K562 (cell line): ENCODE measurements around the gene PSMB4. TPM values are rescaled to one million over a fixed set of nuclear protein-coding genes. Genes with fewer than 3 reads are reported as not detected.

Source experiments
- BMI1 ChIP-seq: fragments of 150-350 bp; IDR thresholded peaks from 2 replicates; pipeline ENCODE4 v1.6.1; 2014; ENCODE audit warnings: low read length
- DMBX1 ChIP-seq: fragments of 250-450 bp; sonication (Bioruptor Pico); IDR thresholded peaks from 2 replicates; pipeline ENCODE4 v1.8.0; 2022; ENCODE audit warnings: inconsistent platforms, mild to moderate bottlenecking, moderate library complexity, borderline replicate concordance
- ETV6 ChIP-seq, 3 experiments: fragments of 150-350 bp in 1 of 3; sonication (generic) in 1 of 3; formaldehyde crosslinking in 1 of 3; IDR thresholded peaks; 2 replicates each; pipeline versions ENCODE4 v1.6.1 to v1.8.0; 2014 to 2022; ENCODE audit warnings: borderline replicate concordance in 2 of 3, low read depth in 2 of 3, antibody characterized with exemption in 1 of 3, low read length in 1 of 3, mild to moderate bottlenecking in 1 of 3, missing genetic modification reagents in 1 of 3
- HDAC3 ChIP-seq: fragments of 450-650 bp; IDR thresholded peaks from 2 replicates; pipeline ENCODE4 v1.6.1; 2018; ENCODE audit warnings: borderline replicate concordance, mild to moderate bottlenecking, moderate library complexity; ENCODE audit not compliant: partially characterized antibody
- HDAC6 ChIP-seq: IDR thresholded peaks from 2 replicates; pipeline ENCODE4 v1.6.1; 2012; ENCODE audit warnings: low read depth, mild to moderate bottlenecking, control low read depth, inconsistent platforms, low read length, moderate library complexity
- KDM5B ChIP-seq: fragments of 200-600 bp; sonication (generic); IDR thresholded peaks from 2 replicates; pipeline ENCODE4 v1.6.1; 2012; ENCODE audit warnings: low read depth, mild to moderate bottlenecking, moderate library complexity, low read length, control low read depth, inconsistent platforms; ENCODE audit not compliant: insufficient replicate concordance
- MEIS2 ChIP-seq: fragments of 450-650 bp; IDR thresholded peaks from 2 replicates; pipeline ENCODE4 v1.6.1; 2014; ENCODE audit warnings: mild to moderate bottlenecking; ENCODE audit not compliant: partially characterized antibody
- NR2C1 ChIP-seq, 2 experiments: fragments of 450-650 bp; IDR thresholded peaks; 2 replicates each; pipeline ENCODE4 v1.6.1; 2017; ENCODE audit warnings: mild to moderate bottlenecking in 2 of 2, antibody characterized with exemption in 1 of 2, inconsistent platforms in 1 of 2, missing compliant biosample characterization in 1 of 2, missing genetic modification characterization in 1 of 2
- POLR2H ChIP-seq: IDR thresholded peaks from 2 replicates; pipeline ENCODE4 v1.6.1; 2016; ENCODE audit warnings: missing genetic modification characterization, low read depth, mild to moderate bottlenecking, control low read depth, missing compliant biosample characterization, moderate library complexity
- RBM14 ChIP-seq: fragments of 200-400 bp; formaldehyde crosslinking; IDR thresholded peaks from 2 replicates; pipeline ENCODE4 v1.6.1; 2018; ENCODE audit warnings: low read depth, mild to moderate bottlenecking, low read length, moderate library complexity, borderline replicate concordance; ENCODE audit not compliant: insufficient read depth
- RBM17 ChIP-seq: fragments of 200-400 bp; formaldehyde crosslinking; IDR thresholded peaks from 2 replicates; pipeline ENCODE4 v1.6.1; 2017; ENCODE audit warnings: low read depth, mild to moderate bottlenecking, low read length, borderline replicate concordance
- RBM39 ChIP-seq: fragments of 200-400 bp; formaldehyde crosslinking; optimal IDR thresholded peaks from 2 replicates; pipeline ENCODE3; 2018; ENCODE audit warnings: low read depth, low read length
- RNF219 ChIP-seq: fragments of 250-450 bp; sonication (Bioruptor Pico); IDR thresholded peaks from 2 replicates; pipeline ENCODE4 v1.5.0; 2022; ENCODE audit warnings: mild to moderate bottlenecking
- RUNX1 ChIP-seq: sonication (generic); IDR thresholded peaks from 2 replicates; pipeline ENCODE4 v1.6.1; 2016; ENCODE audit warnings: antibody characterized with exemption, low read depth
- WHSC1 ChIP-seq: IDR thresholded peaks from one replicate; pipeline ENCODE4 v1.6.1; 2012; ENCODE audit warnings: low read length, control low read depth, inconsistent platforms
- ZBTB17 ChIP-seq: fragments of 450-650 bp; formaldehyde crosslinking; IDR thresholded peaks from 2 replicates; pipeline ENCODE4 v1.4.0; 2020; ENCODE audit warnings: mild to moderate bottlenecking
- ZNF239 ChIP-seq: fragments of 250-450 bp; sonication (Bioruptor Pico); IDR thresholded peaks from 2 replicates; pipeline ENCODE4 v1.4.0; 2020; ENCODE audit warnings: mild to moderate bottlenecking
- ZNF282 ChIP-seq: sonication (generic); formaldehyde crosslinking; IDR thresholded peaks from 2 replicates; pipeline ENCODE4 v1.8.1; 2023; ENCODE audit warnings: missing genetic modification reagents
- polyA plus RNA-seq, 8 experiments: library from polyadenylated mRNA; depleted of rRNA in 4 of 8; stranded (reverse) in 5 of 8; unstranded in 3 of 8; fragments of >200 nt; fragmentation: Nextera tagmentation in 2 of 8; fragmentation: Illumina TruSeq in 1 of 8; extraction: Ambion mirVana in 2 of 8; extraction: Trizol in 1 of 8; gene quantifications; 2 replicates each; pipeline versions ENCODE4 v1.2.1 to v1.2.3, GENCODE V29; 2011 to 2014; ENCODE audit warnings: inconsistent platforms in 1 of 8, missing spikeins in 1 of 8
- total RNA-seq, 7 experiments: library from RNA; depleted of rRNA in 6 of 7; stranded (reverse); fragments of >200 nt in 6 of 7; fragmentation: Illumina TruSeq in 2 of 7; extraction: Trizol in 2 of 7; gene quantifications; 2 replicates each; pipeline versions ENCODE4 v1.2.1 to v1.2.3, GENCODE V29; 2011 to 2021; ENCODE audit warnings: low replicate concordance in 1 of 7
- TF ChIP-seq, protein P1 (sequence below): sonication (generic); formaldehyde crosslinking; IDR thresholded peaks from 2 replicates; pipeline ENCODE4 v1.8.0; 2023; ENCODE audit warnings: missing genetic modification reagents, mild to moderate bottlenecking, borderline replicate concordance

Gene PSMB4
- total and polyA plus RNA-seq, 9 of the 15 experiments (the other 6 are each of a cell fraction or from before 2014, with no cell fraction given) = 397 to 674 (median 475) TPM

DNA sequence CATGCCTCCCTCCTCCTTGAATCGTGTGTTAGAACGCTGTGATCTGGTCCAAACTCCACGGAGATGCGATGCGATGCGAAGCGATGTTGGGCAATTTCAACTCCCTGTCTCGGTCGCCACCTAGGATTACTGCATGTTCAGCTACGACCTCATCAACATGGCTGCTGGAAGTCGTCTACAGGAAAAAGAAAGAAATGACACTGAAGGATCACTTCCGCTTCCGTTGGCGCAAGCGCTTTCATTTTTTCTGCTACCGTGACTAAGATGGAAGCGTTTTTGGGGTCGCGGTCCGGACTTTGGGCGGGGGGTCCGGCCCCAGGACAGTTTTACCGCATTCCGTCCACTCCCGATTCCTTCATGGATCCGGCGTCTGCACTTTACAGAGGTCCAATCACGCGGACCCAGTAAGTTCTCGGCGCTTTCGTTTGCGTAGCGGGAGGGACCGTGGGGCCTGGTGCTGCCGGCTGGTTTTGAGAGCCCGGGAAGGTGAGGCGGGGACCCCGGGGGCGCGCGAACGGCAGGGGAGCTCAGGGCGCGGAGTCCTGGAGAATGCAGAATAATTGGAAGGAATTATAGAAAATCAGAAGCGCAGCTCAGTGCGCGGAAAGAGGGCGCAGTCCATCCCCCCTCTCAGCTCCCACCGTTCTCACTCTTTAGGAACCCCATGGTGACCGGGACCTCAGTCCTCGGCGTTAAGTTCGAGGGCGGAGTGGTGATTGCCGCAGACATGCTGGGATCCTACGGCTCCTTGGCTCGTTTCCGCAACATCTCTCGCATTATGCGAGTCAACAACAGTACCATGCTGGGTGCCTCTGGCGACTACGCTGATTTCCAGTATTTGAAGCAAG is at the start of gene PSMB4 (continued):
- no peak for TF ChIP-seq DMBX1 (CRISPR knock-in tag)
- peak; percentile 66 for TF ChIP-seq POLR2H
- no peak for TF ChIP-seq ZNF239
- no peak for TF ChIP-seq HDAC6
- TF ChIP-seq ZNF282 (CRISPR knock-in tag) = 0 out of 2 replicates have a peak, but pooled peaks have one; percentile 19
- TF ChIP-seq ZBTB17 = no peak
- no peak for TF ChIP-seq WHSC1
- TF ChIP-seq RUNX1 = 0 out of 2 replicates have a peak, but pooled peaks have one; percentile 35
- TF ChIP-seq NR2C1 (IDR thresholded peaks at IDR 0.05) = peak; percentile 94
- peak; percentile 98 for TF ChIP-seq NR2C1 (tag; IDR thresholded peaks at IDR 0.05)
- peak; percentile 36 for TF ChIP-seq MEIS2
- TF ChIP-seq, protein P1, sequence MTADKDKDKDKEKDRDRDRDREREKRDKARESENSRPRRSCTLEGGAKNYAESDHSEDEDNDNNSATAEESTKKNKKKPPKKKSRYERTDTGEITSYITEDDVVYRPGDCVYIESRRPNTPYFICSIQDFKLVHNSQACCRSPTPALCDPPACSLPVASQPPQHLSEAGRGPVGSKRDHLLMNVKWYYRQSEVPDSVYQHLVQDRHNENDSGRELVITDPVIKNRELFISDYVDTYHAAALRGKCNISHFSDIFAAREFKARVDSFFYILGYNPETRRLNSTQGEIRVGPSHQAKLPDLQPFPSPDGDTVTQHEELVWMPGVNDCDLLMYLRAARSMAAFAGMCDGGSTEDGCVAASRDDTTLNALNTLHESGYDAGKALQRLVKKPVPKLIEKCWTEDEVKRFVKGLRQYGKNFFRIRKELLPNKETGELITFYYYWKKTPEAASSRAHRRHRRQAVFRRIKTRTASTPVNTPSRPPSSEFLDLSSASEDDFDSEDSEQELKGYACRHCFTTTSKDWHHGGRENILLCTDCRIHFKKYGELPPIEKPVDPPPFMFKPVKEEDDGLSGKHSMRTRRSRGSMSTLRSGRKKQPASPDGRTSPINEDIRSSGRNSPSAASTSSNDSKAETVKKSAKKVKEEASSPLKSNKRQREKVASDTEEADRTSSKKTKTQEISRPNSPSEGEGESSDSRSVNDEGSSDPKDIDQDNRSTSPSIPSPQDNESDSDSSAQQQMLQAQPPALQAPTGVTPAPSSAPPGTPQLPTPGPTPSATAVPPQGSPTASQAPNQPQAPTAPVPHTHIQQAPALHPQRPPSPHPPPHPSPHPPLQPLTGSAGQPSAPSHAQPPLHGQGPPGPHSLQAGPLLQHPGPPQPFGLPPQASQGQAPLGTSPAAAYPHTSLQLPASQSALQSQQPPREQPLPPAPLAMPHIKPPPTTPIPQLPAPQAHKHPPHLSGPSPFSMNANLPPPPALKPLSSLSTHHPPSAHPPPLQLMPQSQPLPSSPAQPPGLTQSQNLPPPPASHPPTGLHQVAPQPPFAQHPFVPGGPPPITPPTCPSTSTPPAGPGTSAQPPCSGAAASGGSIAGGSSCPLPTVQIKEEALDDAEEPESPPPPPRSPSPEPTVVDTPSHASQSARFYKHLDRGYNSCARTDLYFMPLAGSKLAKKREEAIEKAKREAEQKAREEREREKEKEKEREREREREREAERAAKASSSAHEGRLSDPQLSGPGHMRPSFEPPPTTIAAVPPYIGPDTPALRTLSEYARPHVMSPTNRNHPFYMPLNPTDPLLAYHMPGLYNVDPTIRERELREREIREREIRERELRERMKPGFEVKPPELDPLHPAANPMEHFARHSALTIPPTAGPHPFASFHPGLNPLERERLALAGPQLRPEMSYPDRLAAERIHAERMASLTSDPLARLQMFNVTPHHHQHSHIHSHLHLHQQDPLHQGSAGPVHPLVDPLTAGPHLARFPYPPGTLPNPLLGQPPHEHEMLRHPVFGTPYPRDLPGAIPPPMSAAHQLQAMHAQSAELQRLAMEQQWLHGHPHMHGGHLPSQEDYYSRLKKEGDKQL (CRISPR knock-in tag) = no peak
- peak; percentile 58 for TF ChIP-seq KDM5B
- no peak for TF ChIP-seq ETV6 (IDR thresholded peaks at IDR 0.05; ENCODE audit: borderline replicate concordance in 1 of 2, low read depth in 2 of 2, low read length in 1 of 2)
- TF ChIP-seq ETV6 (CRISPR knock-in tag; IDR thresholded peaks at IDR 0.05; ENCODE audit: borderline replicate concordance) = no peak
- TF ChIP-seq RBM17 = no peak
- no peak for TF ChIP-seq RNF219 (CRISPR knock-in tag)
- no peak for TF ChIP-seq HDAC3
- no peak for TF ChIP-seq RBM14
- TF ChIP-seq BMI1 = no peak
- TF ChIP-seq RBM39 = peak; percentile 13
